ENCODE results near the gene FRMD5.
"Not testable (repeated sequence)": the region's sequence is repeated elsewhere in the genome, so short reads cannot be mapped to it uniquely, and the experiment has no call there.

FRMD5 gene

DNA sequence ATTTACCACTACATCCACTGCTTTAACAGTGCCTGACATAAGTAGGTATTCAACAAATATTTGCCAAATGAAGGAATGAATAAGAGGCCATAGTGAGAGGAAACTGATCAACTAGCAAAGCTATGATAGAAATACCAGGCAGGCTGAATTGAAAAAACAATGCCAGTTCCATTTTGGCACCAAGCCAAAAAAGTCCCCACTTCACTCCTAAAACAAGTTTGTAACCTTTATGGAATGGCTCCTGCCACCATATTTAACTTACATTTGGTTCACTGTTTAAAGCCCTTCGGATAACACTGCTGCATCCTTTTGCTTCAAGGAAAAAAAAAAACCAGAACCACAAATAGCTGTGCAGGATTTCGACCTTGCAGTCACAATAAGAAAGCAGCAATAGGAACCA, 166.1 kb downstream of the FRMD5 start:
- DNase-seq = no peak

DNA sequence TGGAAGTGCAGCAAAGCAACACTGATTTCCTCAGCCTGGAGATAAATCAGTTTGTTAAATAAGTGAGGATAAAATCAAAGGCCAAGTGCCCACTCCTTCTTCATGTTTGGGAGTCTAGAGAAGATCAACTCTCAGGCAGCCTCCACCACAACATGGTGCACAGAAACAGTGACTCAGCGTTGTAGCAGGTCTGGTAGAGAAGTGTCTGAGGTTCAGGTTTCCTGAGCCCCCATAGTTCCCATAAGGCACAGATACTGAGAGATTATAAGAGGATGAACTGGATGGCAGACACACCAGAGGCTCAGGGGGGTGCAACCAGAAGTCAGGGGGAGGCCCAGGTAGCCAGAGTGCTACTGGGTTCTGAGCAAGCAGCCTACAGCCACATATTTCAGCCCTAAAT, 166.7 kb downstream of the FRMD5 start:
- peak; percentile 13 for DNase-seq

DNA sequence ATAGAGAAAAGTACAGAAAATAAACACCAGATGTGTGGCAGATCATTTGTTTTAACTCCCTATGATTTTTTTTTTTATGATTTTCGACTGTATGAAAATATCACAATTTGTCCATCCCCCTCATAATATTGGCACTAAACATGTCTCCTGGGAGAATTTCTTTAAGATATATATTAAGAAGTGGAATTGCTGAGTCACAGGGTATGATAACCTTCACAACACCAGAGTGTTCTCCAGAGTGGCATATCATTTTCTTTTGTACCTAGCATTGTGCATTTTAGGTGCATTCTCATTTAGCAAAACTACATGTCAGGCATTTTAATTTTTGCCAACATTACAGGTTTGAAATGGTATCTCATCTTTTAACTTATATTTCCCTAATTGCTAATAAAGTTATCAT, 170.9 kb downstream of the FRMD5 start:
- no peak for DNase-seq

DNA sequence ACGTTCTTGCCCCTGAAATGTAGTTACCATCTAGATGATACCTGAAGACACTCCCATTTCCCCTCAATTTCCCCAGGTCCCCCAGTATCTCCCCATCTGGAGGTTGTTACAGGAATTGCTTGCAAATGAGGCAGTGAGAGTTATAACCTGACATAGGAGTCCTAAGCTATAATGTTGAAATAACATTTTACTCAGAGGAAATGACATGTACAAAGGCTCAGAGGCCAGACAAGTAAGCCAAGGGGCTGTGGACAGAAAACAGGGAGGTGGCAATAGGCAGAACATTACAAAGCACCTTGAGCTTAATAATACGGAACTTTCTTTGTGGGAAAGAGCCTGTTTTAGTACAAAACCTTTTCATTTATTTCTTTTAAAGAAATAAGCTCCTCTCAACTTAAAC, 171.9 kb downstream of the FRMD5 start:
- DNase-seq = no peak

DNA sequence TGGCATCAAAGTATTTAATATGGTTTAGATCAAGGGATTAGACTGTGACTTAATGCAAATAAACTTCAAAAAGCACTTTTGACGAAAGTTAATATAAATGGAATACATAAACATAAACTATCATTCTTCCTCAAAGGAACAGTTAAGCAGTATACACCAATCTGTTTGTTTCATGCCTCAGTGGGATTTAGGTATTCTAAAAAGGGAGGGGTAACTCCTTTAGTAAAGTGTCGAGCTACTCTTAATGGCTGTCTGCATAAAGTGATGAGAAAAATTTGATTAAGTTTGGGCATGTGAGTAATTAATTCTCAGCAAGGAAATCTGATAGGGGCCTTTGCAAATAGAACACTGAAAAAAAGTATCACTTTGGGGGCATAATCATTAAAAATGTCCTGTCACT, 176.9 kb downstream of the FRMD5 start:
- no peak for DNase-seq

DNA sequence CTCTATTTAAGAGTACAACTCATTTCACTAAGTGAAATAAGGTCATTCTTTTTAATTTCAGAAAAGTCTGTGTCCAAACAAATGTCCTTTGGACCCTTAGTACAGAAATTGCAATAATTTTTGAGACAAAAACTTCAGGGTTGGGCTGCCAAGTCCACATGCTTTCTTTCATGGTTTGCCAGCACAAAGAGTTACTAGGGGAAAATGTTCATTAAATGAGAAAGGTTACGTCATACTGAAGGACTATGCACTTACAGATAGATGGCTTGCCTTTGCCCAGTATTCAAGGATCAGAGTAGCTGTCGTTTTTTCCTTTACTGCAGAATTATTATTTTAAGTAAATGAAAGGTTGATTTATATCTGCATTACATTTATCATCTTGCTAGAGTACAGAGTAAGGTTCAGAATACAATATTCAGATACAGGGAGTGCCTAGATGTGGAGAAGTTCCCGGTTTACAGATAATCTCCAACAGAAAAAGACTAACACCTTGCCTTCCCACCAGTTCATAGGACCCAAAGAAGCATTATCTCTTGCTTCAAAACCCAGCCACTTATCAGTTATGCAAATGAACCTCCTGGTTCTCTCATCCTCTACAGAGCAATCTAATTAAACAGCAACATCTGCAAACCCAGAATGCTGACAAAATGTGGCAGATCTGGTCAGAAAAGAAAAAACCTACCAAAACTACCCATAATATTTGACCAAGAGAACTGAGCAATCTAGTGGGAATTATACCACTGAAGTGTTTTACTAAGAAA, 179.3 kb downstream of the FRMD5 start:
- DNase-seq = no peak

DNA sequence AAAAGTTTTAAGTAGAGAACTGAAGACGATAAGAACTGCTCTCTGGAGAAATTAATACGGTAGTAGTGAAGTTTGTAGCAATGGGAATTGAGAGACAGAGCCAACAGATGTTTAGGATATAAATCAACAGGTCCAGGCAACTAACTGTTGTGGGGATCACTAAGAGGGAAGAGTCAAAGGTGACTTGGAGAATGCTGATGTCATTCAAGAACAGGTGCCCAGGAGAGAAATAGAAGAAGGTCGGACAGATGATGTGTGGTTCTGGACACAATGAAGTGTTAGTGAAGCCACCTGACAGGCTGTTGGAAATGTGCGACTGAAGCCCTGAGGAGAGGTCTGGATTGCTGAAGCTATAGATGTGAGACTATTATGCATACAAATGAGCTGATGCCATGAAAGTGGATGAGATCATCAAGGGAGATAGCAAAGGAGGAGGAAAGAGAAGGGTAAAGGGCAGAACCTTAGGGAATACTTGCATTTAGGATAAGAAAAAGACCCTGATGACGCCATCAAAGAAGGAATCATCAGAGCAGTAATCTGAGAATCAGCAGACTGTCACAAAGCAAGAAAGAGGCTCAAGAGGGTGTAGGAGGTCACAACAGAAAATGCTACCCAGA, 183.7 kb downstream of the FRMD5 start:
- DNase-seq = no peak

DNA sequence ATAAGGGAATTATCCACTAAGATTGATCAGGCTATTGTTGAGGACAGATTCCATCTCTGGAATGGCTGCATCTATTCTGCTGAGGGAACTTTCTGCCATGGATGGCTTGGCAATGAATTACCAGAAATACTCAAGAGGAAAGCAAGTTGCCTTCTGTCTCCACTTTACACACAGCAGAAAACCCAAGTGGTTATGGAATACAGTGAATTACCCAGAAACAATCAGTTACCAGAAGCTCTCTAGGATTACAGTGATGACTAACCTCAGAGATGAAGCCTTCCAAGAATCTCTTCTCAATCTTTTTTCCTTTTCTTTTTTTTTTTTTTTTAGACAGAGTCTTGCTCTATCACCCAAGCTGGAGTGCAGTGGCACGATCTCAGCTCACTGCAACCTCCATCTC, 185.0 kb downstream of the FRMD5 start:
- no peak for DNase-seq

DNA sequence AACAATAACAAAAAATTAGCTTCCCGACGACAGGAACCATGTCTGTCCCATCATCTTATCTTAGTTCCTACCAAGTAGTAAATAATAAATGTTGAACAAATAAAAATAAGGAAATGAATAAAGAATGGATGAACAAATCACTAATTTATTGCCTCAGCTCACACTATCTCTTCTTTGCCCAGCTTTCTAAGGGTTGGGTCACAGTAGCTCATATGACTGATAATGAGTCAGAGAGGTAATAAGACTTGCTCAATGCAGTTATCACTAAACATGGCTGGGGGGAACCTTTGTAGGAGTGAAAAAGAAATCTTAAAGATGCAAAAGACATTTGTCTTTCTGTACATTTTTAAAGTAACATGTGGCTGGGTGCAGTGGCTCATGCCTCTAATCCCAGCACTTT, 186.0 kb downstream of the FRMD5 start:
- DNase-seq = no peak

DNA sequence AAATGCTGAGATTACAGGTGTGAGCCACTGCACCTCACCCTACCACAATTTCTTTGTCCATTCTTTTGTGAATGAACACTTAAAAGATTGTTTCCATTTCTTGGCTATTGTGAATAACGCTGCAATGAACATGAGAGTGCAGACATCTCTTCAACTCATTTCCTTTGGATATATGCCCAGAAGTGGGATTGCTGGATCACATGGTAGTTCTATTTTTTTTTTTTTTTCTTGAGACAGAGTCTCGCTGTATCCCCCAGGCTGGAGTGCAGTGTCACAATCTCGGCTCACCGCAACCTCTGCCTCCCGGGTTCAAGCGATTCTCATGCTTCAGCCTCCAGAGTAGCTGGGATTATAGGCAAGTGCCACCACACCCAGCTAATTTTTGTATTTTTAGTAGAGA, 194.8 kb downstream of the FRMD5 start:
- not testable (repeated sequence) for DNase-seq

DNA sequence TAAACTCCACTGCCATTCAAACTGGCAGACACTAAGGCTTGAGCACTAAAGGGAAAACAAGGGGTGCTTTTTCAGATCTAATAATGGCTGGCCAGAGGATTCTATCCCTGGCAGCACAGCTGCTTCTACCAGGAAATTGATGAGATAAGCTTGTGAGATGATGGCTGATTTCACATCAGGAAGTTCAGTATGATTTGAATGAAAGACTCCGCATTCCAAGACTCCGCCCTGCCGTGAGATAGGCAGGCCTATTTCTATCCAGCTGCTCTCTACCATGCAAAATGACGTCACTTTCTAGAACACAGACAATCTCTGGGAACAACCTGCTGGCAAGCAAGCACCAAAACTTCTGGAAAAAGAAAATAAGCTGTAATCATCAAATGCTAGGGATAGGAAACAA, 196.5 kb downstream of the FRMD5 start:
- no peak for DNase-seq

DNA sequence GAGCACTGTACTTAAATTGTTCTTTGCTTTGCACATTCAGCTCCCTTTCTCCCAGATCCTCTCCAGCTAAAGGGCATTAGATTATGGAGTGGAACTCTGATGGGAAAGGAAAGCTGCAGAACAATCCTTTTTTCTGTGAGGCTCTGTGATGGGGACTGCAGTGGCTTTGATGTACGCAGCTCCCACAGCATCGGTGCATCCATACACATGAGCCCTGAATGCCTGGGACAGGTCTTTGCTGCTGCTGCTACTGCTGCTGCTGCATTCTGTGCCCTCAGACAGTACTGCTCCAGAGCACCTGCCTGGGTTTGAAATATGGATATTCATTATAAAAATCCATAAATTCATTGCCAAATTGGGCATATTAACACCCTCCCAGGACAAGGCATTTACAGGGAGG, 203.9 kb downstream of the FRMD5 start:
- no peak for DNase-seq

DNA sequence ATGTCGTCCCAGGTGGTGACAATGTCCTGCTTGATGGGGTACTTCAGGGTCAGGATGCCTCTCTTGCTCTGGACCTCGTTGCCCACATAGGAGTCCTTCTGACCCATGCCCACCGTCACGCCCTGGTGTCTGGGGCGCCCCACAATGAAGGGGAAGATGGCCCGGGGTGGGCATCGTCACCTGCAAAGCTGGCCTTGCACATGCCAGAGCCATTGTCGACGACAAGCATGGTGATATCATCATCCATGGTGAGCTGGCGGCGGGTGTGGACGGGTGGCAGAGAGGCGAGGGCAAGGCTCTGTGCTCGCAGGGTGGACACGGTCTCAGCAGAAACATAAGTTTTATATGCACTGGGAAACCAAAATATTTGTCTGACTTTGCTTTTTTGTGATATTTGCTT, 205.1 kb downstream of the FRMD5 start:
- DNase-seq = no peak

DNA sequence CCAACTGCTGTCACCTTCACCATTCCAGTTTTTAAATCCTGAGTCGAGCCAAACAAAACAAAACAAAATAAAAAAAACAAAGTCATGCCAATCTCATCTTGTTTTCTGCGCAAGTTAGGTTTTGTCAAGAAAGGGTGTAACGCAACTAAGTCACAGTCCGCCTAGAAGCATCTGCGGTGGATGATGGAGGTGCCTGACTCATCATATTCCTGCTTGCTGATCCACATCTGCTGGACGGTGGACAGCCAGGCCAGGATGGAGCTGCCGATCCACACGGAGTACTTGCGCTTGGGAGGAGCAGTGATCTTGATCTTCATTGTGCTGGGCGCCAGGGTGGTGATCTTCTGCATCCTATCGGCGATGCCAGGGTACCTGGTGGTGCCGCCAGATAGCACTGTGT, 206.2 kb downstream of the FRMD5 start:
- no peak for DNase-seq

DNA sequence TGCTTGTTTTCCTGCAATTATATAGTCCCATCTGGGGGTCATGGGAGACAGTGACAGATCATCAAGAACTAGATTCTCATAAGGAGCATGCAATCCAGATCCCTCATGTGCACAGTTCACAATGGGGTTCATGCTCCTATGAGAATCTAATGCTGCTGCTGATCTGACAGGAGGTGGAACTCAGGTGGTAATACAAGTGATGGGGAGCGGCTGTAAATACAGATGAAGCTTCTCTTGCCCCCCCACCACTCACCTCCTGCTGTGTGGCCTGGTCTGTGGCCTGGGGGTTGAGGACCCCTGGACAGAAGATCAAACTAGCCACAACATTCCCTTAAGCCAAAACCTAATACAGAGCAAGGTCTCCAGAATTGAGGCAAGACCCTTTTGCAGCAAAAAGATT, 207.1 kb downstream of the FRMD5 start:
- DNase-seq = no peak

DNA sequence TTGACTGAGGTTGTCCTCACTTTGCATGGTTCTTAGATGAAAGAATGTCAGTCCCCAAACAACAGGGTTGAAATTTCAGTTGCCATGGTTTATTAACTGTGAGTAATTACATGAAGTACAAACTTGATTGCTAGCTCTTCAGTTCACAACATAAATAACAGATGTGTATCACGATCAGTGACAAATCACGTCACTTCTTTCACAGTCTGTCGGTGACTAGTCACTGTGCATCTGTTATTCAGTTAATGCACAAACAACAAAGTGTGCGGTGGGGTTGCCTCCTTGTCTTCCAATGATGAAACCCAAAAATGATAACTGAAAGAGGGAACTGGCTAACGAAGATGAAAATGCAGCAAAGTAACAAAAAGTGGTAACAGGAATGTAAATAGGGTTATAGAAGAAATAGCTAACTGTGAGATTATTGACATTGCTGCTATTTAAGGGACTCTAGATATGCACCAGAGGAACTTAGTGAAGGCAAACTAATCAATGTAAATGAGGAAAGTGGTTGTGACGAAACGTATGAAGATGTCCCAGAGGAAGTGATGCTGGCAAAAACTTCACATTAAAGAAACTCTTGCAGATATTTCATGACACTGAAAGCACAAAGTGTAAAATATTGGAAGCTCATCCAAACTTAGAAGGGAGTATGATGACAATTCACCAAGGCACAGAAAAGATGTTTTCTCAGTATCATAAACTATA, 208.9 kb downstream of the FRMD5 start:
- DNase-seq = no peak

DNA sequence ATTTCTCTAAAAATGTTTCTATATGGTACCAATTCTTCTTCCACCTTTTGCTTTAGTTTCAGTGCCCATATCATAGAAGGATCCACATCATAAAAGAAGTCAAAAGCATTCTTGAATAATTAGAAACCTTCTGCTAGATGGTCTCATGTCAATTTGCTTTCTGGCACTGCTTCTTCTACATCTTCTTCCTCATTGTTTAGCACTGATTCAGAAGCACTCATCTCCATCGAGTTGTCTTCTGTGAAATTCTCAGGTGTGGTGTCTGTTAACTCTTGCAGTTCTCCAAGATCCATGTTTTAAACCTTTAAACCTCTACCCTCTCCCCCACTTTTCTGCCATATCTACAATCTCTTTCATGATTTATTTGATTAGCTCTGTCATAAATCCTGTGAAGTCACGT, 213.5 kb downstream of the FRMD5 start:
- DNase-seq = no peak

DNA sequence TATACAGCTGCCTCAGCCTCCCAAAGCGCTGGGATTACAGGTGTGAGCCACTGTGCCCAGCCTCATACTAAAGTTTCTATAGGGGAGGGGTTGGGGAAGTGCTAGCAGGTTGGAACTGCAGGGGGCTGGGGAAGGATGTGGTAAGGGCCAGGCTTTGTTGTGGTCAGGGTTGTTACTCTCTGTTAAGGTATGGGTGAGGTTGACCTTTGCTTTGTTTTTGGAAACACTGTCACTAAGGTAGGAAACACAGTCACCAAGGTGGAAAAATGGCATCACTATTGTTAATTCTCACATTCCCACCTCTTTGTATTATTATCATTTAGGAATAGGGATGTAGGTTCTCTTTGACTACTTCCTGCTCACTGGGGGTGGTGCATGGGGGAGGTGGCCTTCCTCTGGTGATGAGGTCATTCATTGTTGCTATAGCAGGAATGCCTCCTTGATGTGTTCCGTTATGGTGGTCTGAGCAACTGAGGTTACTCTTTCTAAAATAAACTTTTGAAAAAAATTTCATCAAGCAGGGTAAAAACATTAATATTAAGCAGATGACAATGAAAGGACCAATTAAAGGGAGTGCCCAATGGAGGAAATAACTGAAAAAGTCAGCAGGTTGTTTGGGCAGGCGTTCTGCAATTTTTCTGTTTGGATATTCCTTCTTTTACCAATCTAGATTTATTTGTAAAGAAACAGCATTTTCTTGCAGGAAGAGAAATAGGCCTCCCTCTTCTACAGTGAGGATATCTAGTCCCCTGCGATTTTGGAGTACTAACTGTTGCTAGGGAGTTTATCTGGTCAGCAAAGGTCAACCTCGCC, 217.8 kb downstream of the FRMD5 start:
- DNase-seq = peak; percentile 80

DNA sequence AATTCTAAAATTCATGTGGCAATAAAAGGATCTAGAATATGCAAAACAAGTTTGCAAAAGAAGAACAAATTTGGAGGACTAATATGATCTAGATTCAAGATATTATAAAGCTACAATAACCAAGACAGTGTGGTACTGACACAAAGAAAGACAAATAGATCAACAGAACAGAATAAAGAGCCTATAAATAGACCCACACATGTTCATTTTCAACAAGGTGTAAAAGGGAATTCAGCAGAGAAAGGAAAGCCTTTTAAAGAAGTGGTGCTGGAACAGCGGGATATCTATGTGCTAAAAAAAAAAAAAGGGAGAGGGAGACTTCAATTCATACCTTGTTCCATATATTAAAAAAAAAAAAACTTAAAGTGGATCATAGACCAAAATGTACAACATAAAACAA, 219.3 kb downstream of the FRMD5 start:
- no peak for DNase-seq

DNA sequence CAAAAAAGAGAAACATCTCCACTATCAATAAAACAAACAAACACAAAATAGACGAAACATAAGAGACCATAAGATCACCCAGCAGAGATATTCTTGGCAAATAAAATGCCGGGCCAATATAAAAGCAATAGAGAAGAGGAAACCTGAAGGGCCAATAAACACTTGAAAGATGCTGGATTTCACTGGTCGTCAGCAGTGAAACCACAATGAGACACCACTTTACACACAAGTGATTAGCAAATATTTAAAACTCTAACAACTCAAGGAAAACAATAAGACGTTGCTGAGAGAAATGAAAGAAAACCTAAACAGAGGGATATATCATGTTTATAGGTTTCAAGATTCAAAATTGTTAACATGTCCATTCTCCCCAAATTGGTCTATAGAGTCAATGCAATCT, 219.7 kb downstream of the FRMD5 start:
- DNase-seq = no peak

DNA sequence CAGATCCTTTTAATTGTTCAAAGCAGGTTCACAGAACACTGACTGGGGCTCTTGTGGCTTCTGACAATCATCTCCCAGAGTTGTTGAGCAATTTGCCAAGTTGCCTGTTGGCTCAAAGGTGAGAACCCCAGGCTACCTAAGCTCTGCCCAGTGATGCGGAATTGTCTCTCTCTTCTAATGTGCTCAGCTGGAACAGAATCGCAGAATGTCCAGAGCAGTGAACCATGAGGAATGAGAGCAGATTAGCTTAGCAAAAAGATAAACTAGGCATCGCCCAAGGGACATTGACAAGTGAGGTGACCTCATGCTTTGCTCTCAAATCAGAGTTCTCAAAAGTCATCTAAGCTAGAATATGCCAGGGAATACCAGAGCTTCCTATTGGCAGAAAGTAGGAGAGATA, 220.2 kb downstream of the FRMD5 start:
- DNase-seq = no peak

DNA sequence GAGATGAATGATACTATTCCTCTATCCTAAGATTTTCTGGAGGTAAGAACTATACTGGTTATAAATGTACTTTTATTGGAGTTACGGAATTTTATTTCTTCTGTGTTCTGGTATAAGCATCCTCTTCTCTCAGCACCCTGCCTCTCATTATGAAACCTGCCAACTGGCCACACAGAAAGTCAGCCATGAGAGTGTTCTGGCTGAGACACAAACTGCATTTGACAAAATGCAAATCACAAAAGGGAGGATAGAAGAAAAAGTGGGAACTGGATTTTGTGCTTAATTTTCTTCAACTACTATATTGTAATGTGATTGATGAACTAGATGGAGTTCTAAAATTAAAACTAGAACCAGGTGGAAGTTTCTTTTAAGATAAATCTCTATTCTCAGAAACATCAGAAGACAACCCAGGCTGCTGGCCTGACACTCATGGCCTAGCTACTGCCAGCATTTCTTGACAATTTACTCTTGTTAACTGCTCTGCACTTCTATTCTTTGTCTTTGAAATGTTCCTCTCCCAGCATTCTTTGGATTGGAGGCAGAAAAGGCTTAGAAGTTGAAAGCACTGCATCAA, 225.2 kb downstream of the FRMD5 start:
- DNase-seq = no peak

DNA sequence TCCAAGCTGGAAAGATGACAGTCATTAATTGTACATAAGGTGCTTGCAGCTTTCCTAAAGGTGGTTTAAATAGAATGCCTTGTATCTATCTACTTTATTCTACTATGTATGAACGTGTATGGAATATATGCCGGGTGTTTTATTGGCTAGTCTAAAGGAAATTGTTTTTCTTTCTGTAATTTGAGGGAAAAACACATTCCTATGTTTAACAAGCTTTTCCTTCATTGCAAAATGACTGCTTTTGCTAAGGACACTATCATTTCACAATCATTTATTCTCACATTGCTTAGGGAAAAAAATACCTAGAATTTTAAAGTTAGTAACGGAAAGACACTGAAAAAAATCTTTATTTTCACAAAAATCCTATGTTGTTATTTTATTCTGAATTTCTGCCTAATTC, 226.5 kb downstream of the FRMD5 start:
- DNase-seq = no peak
